Glutamatergic neuron (in vitro differentiated cells): Measurements from ENCODE around the gene NLK. TPM values are rescaled to one million over a fixed set of nuclear protein-coding genes. Genes with fewer than 3 reads are reported as not detected.
"Not testable (repeated sequence)": the region's sequence is repeated elsewhere in the genome, so short reads cannot be mapped to it uniquely, and the experiment has no call there.

Experiments used
- DNase-seq: peaks from one replicate; pipeline ENCODE4 v3.0.0; 2022
- H3K27ac Mint-ChIP-seq: one replicate; pipeline ENCODE4 v1.8.0; 2020; ENCODE audit warnings: mild to moderate bottlenecking, mixed read lengths, inconsistent platforms; ENCODE audit not compliant: unreplicated experiment
- H3K27me3 Mint-ChIP-seq: one replicate; pipeline ENCODE4 v1.8.0; 2020; ENCODE audit warnings: mild to moderate bottlenecking, moderate library complexity, mixed read lengths, inconsistent platforms; ENCODE audit not compliant: unreplicated experiment
- H3K36me3 Mint-ChIP-seq: one replicate; pipeline ENCODE4 v1.8.0; 2020; ENCODE audit warnings: mild to moderate bottlenecking, mixed read lengths, inconsistent platforms; ENCODE audit not compliant: unreplicated experiment
- H3K4me1 Mint-ChIP-seq: one replicate; pipeline ENCODE4 v1.8.0; 2020; ENCODE audit warnings: mild to moderate bottlenecking, low read depth, mixed read lengths, inconsistent platforms; ENCODE audit not compliant: unreplicated experiment
- H3K4me3 Mint-ChIP-seq: one replicate; pipeline ENCODE4 v1.8.0; 2020; ENCODE audit warnings: mild to moderate bottlenecking, mixed read lengths, inconsistent platforms; ENCODE audit not compliant: unreplicated experiment
- H3K9me3 Mint-ChIP-seq: one replicate; pipeline ENCODE4 v1.8.0; 2020; ENCODE audit warnings: mild to moderate bottlenecking, moderate library complexity, mixed read lengths, inconsistent platforms; ENCODE audit not compliant: unreplicated experiment
- CTCF ChIP-seq: fragments of 200-600 bp; sonication (generic); IDR thresholded peaks from one replicate; pipeline ENCODE4 v1.5.0; 2021; ENCODE audit not compliant: partially characterized antibody, unreplicated experiment
- total RNA-seq: library from RNA; stranded (reverse); fragmentation: NEBNext Ultra II Directional; extraction: Animal tissue kit (Norgen Biotek cat#: 25700); gene quantifications from one replicate; pipeline ENCODE4 v1.2.1, GENCODE V29; 2021; ENCODE audit not compliant: unreplicated experiment

Gene NLK
- total RNA-seq, 1 donor from 2014 or later = 33.8 TPM

GRCh38 chr17:28227316-28228108, 185.0 kb downstream of the NLK start:
- H3K9me3 Mint-ChIP-seq = peaks cover 10% of the 10 kb centered on the region
- peak overlapping the region; percentile 93 for H3K27ac Mint-ChIP-seq
- peaks cover 10% of the 10 kb centered on the region for H3K4me1 Mint-ChIP-seq
- TF ChIP-seq CTCF = no peak
- peak overlapping the region; percentile 94 for H3K4me3 Mint-ChIP-seq
- peaks cover 5% of the 10 kb centered on the region for H3K27me3 Mint-ChIP-seq
- peak; percentile 88 for DNase-seq
- H3K36me3 Mint-ChIP-seq = peaks cover 1% of the 10 kb centered on the region

- peaks cover 5% of the 10 kb centered on the region for H3K9me3 Mint-ChIP-seq
- H3K27me3 Mint-ChIP-seq = peaks cover 5% of the 10 kb centered on the region
- no peak for DNase-seq
- H3K4me3 Mint-ChIP-seq = peak overlapping the region; percentile 94
- peaks cover 10% of the 10 kb centered on the region for H3K4me1 Mint-ChIP-seq
- peak overlapping the region; percentile 93 for H3K27ac Mint-ChIP-seq
- TF ChIP-seq CTCF = peak; percentile 41
- H3K36me3 Mint-ChIP-seq = no peaks in the 10 kb centered on the region
Measured at GRCh38 chr17:28228109-28228840, 185.8 kb downstream of the NLK start.

GRCh38 chr17:28228986-28229729, 186.7 kb downstream of the NLK start:
- H3K27me3 Mint-ChIP-seq = peaks cover 5% of the 10 kb centered on the region
- no peak for TF ChIP-seq CTCF
- no peak overlapping the region for H3K4me3 Mint-ChIP-seq
- H3K27ac Mint-ChIP-seq = no peak overlapping the region
- no peaks in the 10 kb centered on the region for H3K36me3 Mint-ChIP-seq
- no peak for DNase-seq
- peaks cover 10% of the 10 kb centered on the region for H3K4me1 Mint-ChIP-seq
- H3K9me3 Mint-ChIP-seq = peaks cover 5% of the 10 kb centered on the region

GRCh38 chr17:28230011-28230410, 187.5 kb downstream of the NLK start:
- H3K27ac Mint-ChIP-seq = no peak overlapping the region
- H3K4me3 Mint-ChIP-seq = no peak overlapping the region
- no peak for DNase-seq
- H3K36me3 Mint-ChIP-seq = no peaks in the 10 kb centered on the region
- H3K9me3 Mint-ChIP-seq = peaks cover 5% of the 10 kb centered on the region
- TF ChIP-seq CTCF = no peak
- H3K27me3 Mint-ChIP-seq = peaks cover 5% of the 10 kb centered on the region
- peaks cover 10% of the 10 kb centered on the region for H3K4me1 Mint-ChIP-seq

- not testable (repeated sequence) for H3K9me3 Mint-ChIP-seq, H3K27ac Mint-ChIP-seq, H3K27me3 Mint-ChIP-seq, H3K4me3 Mint-ChIP-seq, DNase-seq, H3K36me3 Mint-ChIP-seq, H3K4me1 Mint-ChIP-seq
Measured at GRCh38 chr17:28230607-28231006, 188.1 kb downstream of the NLK start.

- not testable (repeated sequence) for H3K27ac Mint-ChIP-seq
Measured at GRCh38 chr17:28231624-28232023, 189.1 kb downstream of the NLK start.

More at GRCh38 chr17:28231624-28232023, 189.1 kb downstream of the NLK start:
- H3K27me3 Mint-ChIP-seq, H3K4me1 Mint-ChIP-seq, H3K4me3 Mint-ChIP-seq, H3K36me3 Mint-ChIP-seq, H3K9me3 Mint-ChIP-seq, DNase-seq: not testable (repeated sequence)
